Activated gamma-delta T cell (primary cell): ENCODE data around the gene GPRC6A.
"Not testable (repeated sequence)": the region's sequence is repeated elsewhere in the genome, so short reads cannot be mapped to it uniquely, and the experiment has no call there.

Source experiments
- DNase-seq: peaks from one replicate; lab custom pipeline; 2025; lab: John Stamatoyannopoulos, UW
- total RNA-seq, 2 donors: gene quantifications; one replicate each; lab custom pipeline; 2026; lab: John Stamatoyannopoulos, UW

The GPRC6A gene
- total RNA-seq: 0 reads per million in 2 donors

DNA sequence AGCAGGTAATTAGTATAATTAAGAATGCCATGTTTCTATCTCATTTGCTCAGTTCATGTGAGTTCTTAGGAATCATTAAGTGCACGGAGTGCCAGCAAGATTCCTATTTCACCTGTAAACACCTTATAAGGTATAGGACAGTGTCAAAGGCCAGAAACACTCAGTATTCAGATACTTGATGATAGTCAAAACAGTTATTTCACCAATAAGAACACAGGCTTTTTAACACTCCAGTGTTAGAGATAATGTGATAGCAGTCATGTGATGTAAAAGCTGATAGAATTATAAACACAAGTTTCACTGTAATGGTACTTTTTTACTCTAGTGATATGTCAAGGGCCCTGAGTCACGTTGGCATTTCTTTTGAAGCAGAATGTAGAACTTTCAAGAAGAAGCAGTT is at the start of gene GPRC6A:
TSS of gene GPRC6A (minus strand) at position 101 of the 400 bp plus-strand sequence. CDS start at position 31, 70 bp downstream.
- DNase-seq: no peak

DNA sequence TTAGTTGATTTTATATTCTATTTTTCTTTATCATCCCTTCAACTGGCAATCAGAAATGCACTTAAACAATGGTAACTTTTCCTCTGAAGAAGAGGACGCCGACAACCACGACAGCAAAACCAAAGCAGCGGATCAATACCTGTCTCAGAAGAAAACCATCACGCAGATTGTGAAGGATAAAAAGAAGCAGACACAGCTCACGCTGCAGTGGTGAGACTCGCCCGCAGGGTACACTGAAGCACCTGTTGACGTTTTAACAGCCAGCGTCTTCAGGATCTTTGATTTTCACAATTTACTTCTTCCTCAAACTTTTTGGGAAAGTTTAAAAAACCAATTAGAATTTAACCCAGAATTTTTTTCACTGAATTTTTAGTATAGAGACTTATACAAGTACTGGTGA is 48.9 kb upstream of the GPRC6A start:
- DNase-seq: no peak

- peak; percentile 8 for DNase-seq
Measured at GRCh38 chr6:116876635-116877611, 48.0 kb upstream of the GPRC6A start, which contains the start of gene RFX6. Gene RFX6, plus strand, starts transcription at chr6:116877242. Its CDS starts 34 bp downstream, at chr6:116877276.

GRCh38 chr6:116876107-116876506 is 47.2 kb upstream of the GPRC6A start:
- no peak for DNase-seq

- no peak for DNase-seq
Measured at GRCh38 chr6:116872771-116873170, 43.9 kb upstream of the GPRC6A start.

GRCh38 chr6:116866281-116866871 is 37.5 kb upstream of the GPRC6A start:
- DNase-seq: no peak

DNA sequence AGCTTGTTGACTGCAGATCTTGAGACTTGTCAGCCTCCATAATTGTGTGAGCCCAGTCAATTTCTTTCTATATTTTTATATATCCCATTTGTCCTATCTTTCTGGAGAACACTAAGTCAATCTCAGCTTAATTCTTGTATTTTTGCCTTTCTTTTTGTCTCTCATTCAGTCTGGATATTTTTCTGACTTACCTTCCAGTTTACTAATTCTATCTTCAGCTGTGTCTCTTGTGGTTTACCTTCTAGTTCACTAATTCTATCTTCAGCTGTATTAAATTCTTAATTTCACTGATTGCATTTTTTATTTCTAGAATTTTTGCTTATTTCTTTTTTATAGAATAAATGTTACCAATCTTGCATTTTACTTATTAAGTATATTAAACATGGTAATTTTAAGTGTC is 30.4 kb upstream of the GPRC6A start:
- no peak for DNase-seq

DNA sequence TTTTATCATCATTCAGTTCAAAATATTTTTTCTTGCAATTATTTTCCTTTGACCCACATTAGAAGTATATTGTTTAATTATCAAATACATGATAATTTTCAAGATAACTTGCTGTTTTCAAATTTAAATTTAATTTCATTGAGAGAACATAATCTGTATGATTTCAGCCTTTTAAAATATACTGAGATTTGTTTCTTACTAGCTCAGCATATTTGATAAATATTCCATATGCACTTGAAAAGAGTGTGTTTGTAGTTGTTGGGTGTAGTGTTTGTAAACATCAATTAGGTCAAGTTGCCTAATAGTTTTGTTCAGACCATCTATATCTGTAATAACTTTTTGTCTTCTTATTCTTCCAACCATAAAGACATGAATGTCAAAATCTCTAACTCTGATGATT is 29.2 kb upstream of the GPRC6A start:
- DNase-seq: no peak

- no peak for DNase-seq
Measured at GRCh38 chr6:116847227-116847626, 18.3 kb upstream of the GPRC6A start.

DNA sequence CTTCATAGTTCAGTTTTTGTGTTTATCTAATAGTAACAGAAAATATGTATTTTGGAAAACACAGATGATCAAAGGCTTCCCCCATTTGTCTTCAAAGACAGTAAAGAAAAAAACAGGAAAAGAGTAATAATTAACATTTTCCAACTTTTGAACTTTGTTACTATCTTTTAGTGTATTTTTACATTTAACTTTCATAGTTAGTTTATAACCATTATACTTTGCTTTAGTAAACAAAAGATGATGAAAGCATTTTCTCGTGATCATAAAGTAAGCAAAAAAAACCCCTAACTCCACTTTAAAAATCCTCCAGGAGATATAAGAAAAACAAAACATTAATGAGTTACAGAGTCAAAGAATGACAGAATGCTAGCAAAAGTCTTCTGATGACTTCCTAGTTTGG is 13.6 kb upstream of the GPRC6A start:
- no peak for DNase-seq

DNA sequence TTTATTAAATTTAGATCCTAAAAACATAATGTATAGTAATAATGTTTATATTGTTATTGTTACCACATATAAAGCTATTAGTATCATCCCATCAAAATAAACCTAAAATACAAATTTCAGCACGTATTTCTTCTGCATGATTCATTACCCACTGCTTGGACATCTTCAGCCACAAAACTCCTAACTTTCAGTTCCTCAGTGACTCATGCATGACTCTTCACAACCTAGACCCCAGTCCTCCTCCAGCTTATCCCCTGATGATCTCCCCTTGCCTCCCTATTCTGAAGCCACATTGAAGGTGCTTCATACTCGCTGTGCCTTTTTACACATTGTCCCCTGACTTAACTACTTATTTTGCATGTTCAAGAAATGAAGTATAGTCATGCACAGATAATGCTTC is 11.2 kb upstream of the GPRC6A start:
- DNase-seq: no peak

DNA sequence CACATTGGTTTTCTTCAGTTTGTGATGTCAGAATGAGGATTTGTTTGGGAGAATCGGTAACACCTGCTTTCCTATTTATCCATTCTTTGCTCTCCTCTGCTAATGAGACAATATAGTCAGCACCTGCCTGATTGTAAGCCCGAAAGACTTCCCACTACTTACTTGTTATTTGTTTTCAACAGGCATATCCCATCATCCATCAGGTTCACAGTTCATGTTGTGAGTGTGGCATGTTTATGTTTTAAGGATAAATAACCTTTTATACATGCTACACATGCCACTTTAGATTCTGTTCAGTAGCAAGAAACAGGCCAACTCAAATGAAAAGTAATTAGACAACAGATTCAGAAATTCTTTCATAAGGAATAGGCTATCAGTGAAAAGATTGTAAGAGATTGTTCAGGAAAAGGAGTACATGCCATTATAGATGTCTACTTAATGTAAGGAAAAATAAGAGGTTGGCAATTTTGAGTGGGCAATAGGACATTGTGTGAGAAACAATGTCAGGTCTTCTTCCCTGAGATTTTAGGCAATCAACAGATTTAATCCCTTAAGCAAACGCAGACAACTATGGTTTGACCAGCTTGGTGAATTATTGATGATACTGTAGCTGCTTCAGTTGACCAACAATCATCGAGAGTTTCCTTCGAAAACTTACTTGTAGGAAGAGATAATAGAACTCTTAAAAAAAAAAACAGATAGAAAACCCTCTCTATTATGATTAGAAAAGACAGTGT is 7.9 kb upstream of the GPRC6A start:
- DNase-seq: no peak

GRCh38 chr6:116834526-116834925 is 5.6 kb upstream of the GPRC6A start:
- DNase-seq: not testable (repeated sequence)

DNA sequence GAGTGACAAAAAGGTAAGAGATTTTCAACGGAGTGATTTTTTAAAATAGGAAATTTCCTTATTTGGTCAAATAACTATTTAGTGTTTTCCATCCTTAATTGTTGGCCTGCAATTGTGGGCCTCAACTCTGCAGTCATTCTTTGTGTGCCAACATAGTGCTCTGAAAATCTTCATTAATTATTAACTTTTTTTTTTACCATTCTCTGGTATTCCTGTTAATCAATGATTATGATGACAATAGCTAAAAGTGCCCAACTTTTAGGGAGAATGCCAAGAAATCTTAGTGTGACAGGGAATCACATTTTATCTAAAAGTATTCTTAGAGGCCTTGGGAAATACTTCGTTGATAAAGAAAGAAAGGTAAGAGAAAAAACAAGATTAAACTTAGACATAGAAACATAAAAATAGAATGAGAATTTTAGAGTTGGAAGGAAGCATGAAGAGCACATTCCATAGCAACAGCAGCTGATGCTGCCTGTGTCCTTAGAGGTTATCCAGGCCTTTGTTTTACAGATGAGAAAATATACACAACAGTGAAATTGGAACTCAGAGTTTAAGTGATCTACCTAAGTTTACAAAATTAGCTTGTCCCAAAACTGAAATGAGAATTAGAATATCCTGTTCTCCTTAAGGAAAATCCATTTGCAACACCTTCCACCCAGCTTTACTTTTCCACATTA is 1.2 kb downstream of the GPRC6A start:
- no peak for DNase-seq

GRCh38 chr6:116816336-116816735 is 12.5 kb downstream of the GPRC6A start:
- not testable (repeated sequence) for DNase-seq

DNA sequence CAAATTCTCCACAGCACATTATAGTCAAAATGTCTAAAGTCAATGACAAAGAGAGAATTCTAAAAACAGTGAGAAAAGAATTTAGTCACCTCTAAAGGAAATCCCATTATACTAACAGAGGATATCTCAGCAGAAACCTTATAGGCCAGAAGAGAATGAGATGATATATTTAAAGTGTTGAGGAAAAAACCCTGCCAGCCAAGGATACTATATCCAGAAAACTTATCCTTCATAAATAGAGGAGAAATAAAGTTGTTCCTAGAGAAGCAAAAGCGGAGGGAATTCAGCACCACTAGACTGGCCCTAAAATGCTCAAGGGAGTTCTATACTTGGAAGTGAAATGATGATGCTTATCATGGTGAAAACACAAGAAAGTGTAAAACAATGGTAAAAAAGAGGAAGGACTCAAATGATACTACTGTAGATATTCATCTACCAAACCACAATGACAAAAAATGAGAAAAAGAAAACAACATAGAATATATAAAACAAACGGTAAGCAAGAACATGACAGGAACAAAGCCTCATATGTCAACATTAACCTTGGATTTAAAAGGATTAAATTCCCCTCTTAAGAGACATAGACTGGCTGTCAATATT is 16.7 kb downstream of the GPRC6A start:
- no peak for DNase-seq

DNA sequence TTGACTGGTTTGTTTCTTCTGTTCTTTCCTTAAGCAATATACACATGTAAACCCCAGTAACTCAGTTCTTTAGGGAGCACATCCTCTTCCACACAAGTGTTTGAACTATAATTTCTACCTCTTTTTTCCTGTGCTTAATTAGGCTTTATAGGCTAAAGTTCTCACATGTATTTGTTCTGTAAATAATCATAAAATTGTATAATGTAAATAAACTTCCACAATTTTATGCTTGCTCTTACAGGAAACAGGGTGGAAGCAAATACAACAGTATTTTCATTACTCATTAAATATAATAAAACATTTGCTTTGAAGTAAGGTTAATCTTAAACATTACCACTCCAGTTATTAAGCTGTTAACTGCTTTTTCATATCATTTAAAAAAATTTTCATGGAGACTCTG is 26.9 kb downstream of the GPRC6A start:
- no peak for DNase-seq

DNA sequence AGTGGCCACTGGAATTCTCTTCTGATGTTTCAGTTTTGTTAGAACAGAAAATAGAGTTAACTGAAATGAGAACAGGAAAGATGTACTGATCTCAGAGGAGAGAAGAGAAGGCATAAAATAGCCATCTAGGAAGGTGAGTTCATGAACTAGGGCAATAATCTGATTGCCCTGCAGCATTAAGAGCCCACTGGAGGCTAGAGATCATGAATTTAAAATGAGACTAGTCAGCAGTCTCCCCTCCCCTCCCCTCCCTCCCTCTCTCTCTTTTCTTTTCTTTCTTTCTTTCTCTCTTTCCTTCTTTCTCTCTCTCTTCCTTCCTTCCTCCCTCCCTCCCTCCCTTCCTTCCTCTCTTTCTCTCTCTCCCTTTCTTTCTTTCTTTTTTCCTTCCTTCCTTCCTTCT is 28.9 kb downstream of the GPRC6A start:
- DNase-seq: no peak

DNA sequence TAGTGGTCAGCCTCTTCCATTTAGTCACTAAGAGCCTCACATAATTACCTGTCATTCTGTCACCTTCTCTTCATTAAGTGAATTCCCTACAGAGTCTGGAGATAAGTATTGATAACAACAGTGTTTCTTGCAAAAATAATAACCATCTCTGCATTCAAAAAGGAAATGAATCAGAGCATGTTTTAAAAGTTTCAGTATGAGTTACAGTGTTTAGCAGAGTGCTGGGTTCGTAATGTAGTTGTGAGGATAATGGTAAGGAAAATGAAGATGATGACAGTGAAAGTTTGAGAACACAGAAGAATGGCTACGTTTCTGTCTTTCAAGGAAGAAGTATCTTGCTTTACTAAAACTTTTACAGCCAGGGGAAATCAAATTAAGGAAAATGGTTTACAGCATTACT is 31.3 kb downstream of the GPRC6A start:
- DNase-seq: no peak

DNA sequence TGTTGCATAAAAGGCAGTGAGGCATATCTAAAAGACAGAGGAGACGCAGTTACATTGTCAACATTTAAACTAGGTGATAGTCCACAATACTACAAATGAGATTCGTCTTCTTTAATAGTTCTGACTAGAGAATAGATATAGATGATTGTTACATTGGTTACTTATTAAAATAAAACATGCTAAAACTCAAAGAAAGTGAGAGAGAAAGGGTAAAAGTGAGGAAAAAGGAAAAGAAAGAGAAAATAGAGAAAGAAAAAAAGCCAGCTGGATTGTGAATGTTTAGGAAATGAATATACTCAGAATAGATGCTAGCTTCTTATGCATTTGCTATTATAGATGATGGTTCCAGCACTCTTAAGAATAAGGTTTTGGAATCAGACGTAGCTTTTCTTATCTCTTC is 35.7 kb downstream of the GPRC6A start:
- no peak for DNase-seq

- DNase-seq: no peak
Measured at GRCh38 chr6:116783852-116784251, 45.0 kb downstream of the GPRC6A start.
